Activated T-cell treated with anti-CD3 and anti-CD28 coated beads for 1 hour (primary cell): ENCODE results near the gene EFNA2.

ENCODE experiments used
- DNase-seq: peaks from one replicate; pipeline ENCODE4 v3.0.0-alpha.2; 2020; ENCODE audit warnings: low read depth

EFNA2 gene

DNA sequence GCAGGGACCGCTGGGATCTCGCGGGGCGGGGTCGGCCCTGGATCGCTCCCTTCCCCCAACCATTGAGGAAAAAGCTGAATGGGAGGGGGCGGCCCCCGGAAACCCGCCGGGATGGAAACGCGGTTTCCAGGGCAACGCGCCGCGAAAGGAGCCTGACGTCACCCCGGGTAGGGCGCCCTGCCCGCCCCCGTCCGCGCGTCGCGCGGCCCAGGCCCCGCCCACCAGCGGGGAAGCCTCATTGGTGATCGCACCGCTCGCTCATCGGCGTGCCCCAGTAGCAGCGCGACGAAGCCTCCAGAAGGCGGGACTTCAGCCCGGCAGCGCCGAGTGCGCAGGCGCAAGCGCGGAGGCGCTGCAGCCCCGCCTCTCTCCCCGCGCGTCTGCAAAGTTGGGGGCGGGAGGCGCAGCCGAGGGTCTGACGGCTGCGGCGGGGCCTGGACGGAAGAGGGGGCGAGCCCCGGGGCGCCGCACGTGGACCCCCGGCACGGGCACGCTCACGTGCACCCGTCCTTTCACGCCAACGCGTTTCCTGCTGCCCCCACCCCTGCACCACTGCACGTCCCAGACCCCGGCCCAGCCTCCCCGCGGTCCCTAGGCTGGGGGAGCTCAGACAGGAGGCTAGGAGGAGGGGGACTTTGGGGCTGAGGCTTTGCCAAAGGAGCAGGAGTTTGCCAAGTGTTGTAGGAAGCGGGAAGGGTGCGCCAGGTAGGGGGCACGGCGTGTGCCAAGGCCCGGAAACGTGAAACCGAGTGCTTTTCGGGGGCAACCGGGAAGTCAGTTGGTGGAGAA lies 24.7 kb upstream of the EFNA2 start:
- peak; percentile 96 for DNase-seq

DNA sequence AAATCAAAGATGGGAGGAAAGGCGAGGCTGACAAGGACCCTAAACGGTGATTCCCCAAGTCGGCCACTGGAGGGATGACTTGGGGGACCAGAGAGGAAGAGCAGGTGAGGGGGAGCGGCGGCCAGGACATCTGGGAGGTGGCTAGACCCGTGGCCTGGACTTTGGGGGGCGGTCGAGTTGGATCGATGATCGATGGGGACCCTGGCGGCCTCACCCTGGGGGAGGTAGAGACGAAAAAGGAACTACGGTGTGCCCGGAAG lies 24.2 kb upstream of the EFNA2 start:
- DNase-seq = no peak

GRCh38 chr19:1261798-1262622 lies 23.7 kb upstream of the EFNA2 start:
- DNase-seq = no peak

DNA sequence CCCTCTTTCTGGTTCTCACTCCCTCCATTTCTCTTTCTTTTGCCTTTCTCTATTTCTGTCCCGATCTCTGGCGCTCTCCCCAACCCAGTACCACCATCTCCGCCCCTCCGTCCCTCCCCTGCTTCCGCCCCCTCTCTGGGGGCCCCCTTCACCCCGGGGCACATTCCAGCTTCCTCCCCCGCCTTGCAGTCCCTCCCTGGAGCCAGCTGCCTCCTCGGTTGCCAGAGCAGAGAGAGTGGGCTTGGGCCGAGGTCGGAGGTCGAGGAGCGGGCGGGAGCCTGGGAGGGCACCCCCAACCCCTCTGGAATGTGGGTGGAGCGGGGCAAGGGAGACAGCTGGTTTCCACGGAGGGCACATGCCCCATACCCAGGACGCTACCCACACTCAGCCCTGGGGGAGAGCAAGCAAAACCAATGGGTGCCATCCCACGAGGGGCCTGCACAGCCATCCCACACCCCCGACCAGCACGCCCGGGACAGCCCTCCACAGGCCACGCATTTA lies 23.0 kb upstream of the EFNA2 start:
- no peak for DNase-seq

DNA sequence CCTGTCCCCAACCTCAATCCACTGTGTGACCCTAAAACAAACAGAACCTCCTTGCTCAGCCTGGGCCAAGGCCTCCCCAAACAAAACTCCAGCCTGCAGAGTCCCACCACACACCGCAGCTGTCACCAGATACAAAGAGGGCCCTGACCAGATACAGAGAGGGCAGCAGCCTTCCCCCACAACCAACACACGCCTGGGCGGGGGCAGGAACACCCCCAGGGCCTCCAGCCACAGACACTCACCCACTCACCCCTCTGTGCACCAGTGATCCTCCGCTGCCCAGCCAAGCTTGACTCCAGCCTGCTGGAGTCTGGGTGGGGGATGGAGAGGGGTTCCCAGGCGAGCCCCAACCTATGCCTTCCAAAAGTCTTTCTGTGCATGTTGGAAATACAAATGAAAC lies 22.5 kb upstream of the EFNA2 start:
- no peak for DNase-seq

DNA sequence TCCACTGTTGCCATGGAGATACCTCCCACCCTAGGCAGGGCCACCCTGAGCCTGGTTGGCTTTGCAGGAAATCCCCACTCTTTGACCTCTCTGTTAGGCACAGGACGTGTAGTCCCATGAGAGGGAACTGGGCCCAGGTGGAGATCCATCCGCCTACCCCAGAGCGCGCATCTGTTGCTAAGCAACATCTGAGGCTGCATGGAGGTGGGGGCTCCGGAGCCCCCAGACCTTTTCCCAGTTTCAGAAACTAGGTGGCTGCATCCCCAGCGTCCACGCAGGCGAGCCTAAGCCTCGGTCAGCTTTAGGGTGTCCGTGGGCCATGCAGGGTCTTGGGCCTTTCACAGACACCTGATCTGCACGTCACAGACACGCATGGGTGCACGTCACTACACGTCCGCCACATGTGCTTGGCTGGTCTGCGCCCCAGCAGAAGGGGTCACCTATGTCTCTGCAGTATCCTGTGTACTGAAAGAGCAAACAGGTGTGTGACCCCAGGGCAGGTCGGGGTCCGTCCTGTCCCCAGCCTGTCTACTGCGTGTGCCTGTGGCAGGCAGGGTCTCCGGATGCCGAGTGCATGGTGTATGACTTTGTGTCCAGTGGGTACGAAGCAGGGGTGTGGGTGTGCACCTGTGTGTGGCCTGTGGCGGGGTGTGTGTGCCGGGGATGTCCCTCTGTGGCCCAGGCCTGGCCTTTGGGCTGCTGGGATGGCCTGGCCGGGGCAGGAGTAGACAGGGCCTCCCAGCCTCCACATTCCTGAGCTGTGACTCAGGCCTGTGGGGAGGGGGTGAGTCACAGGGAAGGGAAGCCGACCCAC lies 20.7 kb upstream of the EFNA2 start:
- no peak for DNase-seq

- no peak for DNase-seq
Observed at GRCh38 chr19:1265615-1266128, 20.0 kb upstream of the EFNA2 start.

DNA sequence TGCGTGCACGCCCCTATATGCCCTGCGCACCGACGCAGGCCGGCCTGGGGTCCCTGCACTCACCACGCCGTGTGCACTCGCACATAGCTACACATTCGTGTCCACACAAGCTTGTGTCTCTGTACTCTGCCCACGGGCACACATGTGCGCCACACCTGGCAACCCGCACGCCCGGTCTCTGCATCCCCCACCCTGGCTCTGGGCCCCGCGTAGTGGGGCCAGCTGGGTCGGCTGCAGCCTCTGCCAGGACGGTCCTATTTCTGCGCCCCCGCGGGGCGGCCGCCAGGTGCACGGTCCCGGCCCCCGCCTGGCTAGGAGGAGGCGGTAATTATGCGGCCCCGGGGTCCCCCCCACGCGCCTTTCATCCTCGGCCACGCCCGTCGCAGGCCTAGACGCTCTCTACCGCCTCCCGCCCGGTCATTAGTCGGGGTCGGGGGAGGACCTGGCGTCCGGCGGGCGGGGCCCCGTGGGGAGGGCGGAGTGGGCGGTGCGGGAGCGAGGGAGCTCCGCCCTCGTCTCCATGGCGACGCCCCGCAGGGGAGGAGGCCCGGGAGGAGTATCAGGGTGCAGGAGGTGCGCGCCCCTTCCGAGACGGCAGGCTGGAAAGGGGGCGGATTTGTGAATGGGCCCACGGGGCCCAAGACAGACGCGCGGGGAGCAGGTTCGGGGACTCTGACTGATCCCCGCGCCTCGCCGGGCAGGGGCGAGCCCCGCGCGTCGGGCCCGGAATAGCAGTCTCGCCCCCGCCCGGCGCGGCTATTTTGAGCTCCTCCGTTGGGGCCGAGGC lies 19.4 kb upstream of the EFNA2 start:
- peak; percentile 75 for DNase-seq

DNA sequence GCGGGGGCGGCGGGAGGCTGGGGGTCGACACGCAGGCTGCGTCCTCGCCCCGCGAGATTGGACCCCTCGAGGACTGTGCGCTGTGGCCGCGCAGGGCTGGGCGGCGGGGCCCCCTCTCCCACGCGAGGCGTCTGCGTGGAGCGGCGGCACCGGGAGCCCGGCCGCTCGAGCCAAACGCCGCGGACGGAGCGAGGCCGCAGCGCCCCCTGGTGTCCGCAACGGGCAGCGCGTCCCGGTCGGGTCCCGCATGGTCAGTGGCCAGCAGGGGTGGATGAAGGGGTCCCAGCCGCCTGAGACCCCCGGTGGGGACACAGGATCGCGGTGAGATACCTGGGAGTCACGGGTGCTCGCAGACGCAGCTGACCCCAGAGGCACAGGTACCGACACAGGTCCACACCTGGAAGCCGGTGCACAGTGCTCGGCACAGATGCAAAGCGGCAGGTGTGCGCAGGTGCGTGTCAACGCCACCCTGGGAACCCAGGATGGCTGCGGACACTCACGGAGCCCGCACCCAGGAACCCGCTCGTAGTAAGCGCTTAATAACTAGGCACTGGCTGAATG lies 18.7 kb upstream of the EFNA2 start:
- peak; percentile 62 for DNase-seq

DNA sequence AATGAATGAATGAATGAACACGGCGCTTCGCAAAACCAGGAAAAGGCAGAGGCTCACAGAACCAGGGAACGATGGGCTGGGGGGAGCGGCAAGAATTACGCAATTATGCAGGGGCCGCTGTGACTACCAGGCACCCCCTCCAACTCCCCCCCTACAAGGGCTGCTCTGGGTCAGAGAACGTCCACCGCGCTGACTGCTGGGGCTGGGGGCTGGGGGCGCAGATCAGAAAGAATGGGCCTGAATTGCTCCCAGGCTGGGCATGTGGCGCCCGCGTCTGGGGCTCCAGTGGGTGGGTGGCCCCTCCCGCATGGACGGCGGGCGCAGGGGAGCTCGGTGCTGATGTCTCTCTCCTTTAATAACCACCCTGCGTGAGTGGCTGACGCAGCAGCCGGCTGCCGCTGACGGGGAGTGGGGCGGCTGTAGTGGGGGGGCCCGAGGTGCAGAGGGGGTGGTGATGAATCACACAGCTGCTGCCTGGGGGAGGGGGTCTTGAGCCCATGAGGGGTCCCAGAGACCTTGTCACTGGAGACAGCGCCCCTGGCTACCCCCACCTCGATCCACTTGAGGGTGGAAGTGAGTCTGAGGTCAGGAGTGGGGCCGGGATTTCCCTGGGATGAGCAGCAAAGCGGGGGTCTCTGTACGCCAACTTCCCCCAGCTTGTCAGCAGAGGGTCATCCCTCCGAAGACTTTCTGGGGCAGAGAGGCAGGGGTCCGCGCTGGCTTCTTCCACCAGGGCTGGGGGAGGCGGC lies 18.0 kb upstream of the EFNA2 start:
- no peak for DNase-seq

DNA sequence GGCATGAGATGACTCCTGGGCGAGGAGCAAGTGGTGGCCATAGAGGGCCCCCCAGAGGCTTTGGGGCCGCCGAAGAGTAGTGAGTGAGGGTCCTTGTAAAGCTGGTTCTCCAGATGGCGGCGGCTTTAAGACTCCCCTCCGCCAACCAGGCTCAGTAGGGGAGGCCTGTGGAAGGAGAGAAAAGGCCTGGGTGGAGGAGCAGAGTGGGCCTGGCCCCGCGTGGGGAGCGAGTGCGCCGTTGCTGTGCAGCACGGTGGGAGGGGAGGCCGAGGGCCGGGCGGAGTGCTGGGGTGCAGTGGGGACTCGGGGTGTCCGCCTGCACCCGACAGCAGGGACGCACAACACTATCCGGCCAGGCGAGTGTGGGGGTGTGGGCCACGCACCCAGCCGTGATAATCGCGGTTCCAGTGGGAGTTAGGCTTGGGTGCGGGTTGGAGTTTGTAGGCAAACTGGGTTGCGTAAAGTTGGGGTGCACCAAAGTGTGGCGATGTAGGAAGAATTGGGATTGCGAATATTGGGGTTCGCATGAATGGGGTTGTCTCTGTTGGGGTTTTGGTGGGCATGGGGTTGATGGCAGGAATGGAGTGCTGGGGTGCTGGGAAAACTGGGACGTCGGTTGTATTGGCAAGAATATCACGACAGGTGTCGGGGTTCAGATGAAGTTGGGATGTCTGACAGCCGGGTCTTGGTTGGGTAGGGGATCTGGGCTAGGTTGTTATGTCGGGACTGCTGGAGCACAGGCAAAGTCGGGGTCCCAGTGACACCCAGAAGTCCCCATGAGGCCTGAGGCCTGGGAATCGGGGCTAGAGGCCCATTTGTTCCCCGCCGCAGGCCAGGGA lies 17.2 kb upstream of the EFNA2 start:
- DNase-seq = no peak

GRCh38 chr19:1269065-1269477 lies 16.6 kb upstream of the EFNA2 start, which contains the start of gene CIRBP:
TSS of gene CIRBP (plus strand) at chr19:1269332. CDS start at chr19:1270934, 1,602 bp downstream.
- peak; percentile 99 for DNase-seq

DNA sequence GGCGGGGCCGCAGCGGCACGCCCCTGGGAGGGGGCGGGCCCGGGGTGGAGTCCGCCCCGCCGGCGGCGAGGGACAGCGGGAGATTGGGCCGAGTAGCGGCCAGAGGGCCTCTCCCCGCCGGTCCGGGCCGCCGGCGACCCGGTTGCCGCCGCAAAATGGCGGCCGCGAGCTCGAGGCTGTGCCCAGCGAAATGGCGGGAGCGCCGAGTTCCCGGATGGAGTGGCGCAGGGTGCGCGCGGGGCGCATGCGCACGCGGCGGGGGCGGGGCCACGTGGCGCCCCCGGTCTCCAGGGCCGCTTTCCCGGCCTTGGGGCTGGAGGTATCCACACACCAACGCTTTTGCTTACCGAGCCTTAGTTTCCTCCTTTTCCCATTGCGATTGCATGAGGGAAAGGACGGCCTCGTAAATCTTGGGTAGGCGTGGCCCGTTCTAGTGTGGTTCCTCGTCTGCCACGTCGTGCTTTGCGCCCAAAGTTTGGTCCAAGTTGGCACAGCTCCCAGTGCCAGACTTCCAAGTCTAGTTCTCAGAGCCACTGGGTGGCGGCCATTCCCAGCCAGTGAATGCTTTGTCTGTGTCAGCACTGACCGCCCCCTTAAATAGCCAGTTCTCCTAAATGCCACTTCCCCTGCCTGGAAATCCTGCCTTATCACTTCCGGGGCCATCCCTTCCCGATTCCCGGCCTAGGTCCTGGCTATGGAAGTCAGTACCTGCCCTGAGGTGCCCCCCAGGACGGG lies 16.0 kb upstream of the EFNA2 start:
- DNase-seq = peak; percentile 81

- DNase-seq = no peak
Observed at GRCh38 chr19:1270213-1270853, 15.3 kb upstream of the EFNA2 start.

DNA sequence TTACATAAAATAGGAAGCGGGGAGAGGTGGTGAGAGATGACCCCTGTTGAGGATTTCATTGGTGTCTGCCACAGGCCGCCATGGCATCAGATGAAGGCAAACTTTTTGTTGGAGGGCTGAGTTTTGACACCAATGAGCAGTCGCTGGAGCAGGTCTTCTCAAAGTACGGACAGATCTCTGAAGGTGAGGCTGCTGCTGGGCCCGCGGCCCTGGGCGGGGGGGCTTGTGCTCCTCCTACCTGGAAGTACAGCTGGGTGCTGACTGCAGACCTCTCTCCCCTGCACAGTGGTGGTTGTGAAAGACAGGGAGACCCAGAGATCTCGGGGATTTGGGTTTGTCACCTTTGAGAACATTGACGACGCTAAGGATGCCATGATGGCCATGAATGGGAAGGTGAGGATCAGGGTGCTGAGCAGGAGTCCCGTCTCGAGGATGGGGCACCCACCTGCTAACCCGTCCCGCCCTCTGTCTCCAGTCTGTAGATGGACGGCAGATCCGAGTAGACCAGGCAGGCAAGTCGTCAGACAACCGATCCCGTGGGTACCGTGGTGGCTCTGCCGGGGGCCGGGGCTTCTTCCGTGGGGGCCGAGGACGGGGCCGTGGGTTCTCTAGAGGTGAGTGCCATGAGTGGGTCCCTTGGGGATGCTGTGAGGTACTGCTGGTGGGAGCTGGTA lies 14.7 kb upstream of the EFNA2 start:
- no peak for DNase-seq

GRCh38 chr19:1271528-1272422 lies 13.9 kb upstream of the EFNA2 start:
- no peak for DNase-seq
